HG03039 (cell line): ENCODE measurements around the gene TTYH3.

Experiments used
- ATAC-seq: cut with Tn5 transposase; IDR thresholded peaks from one replicate; pipeline ENCODE4 v1.9.1; 2021; ENCODE audit warnings: mild to moderate bottlenecking, moderate library complexity; ENCODE audit not compliant: unreplicated experiment

Gene TTYH3

DNA sequence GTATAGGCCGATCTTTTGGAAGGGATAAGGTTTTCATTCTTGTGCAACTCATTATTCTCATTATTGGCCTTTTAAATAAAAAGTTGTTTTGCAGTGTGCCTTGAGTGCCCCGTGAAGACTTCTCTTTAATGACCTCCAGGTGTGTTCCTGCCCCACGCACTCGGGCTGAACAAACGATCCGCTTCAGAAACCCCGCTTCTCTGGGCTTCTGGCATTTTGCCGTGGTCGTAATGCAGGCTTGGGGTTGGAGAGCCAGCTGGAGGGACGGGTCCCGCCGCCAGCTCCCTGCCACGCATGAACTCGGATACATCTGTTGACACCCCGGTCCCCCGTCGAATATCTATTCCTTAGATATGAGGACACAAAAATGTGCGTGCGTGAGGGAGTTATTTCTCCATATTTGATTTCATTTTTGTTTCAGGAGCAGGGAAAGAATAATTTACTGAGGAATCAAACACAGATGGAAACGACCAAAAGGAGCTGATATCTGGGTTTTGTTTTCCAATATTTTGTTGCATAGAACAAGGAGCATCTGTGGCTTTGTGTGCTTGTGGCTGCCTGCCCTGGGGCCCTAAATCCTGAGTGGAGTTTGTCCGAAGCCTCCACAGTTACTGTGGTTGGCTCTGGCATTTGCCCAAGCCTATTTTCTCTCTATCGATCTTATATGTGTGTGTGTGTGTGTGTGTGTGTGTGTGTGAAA lies 17.0 kb upstream of the TTYH3 start:
- ATAC-seq = no peak

- ATAC-seq = no peak
Observed at GRCh38 chr7:2616387-2617324, 15.1 kb upstream of the TTYH3 start.

DNA sequence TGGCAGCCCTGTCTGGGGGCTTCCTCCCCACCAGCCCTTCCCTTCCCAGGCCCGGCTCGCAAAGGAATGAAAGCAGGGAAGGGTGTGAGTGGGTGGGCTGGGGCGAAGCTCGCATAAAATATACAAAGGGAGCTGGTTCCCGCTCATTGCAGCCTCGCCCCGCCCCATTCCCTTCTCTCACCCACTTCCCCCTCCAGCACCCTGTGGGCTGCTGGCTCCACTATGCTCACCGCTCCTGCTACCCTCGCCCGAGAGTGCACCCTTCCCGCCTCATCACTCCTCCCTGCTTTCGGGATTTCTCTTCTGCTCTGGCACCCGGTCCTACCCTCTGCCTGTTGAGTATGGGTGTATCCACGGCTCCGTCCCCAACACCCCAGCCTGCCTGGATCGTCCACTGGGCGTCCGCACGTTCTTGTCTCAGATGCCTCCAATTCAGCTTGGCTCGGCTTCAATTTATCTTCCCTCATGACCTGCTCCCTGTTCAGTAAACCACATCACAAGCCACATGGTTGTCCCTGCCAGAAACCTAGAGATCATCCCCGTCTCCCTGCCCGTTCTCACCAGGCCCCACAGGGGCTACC lies 14.4 kb upstream of the TTYH3 start:
- ATAC-seq = no peak

GRCh38 chr7:2619116-2619515 lies 12.7 kb upstream of the TTYH3 start:
- no peak for ATAC-seq

DNA sequence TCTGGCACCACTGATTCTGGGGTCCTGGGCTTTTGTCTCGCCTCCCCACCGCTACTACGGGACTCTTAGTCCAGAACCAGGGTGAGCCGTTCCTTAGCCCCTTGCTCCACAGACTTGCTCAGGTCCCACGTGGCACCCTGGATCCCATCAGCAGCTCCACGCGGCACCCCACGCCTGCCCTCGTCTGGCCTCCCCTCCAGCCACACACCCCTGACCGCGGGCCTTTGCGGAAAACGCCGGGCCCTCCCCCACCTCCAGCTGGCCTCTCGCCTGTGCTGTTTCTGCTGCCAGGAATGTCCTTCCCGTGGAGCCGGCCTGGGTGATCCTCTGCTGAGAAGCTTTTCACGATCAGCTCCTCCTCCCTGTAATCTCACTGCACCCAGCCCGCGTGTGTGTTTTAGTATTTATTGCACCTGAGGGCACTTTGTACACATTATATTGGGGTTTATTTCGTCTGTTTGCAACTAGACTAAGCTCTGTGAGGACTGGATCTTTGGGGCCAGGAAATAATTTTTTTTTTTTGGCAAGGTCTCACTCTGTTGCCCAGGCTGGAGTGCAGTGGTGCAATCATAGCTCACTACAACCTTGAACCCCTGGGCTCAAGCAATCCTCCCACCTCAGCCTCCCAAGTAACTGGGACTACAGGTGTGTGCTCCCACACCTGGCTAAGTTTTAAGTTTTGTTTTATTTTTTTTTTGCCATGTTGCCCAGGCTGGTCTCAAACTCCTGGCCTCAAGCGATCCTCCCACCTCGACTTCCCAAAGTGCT lies 10.5 kb upstream of the TTYH3 start:
- ATAC-seq = no peak

DNA sequence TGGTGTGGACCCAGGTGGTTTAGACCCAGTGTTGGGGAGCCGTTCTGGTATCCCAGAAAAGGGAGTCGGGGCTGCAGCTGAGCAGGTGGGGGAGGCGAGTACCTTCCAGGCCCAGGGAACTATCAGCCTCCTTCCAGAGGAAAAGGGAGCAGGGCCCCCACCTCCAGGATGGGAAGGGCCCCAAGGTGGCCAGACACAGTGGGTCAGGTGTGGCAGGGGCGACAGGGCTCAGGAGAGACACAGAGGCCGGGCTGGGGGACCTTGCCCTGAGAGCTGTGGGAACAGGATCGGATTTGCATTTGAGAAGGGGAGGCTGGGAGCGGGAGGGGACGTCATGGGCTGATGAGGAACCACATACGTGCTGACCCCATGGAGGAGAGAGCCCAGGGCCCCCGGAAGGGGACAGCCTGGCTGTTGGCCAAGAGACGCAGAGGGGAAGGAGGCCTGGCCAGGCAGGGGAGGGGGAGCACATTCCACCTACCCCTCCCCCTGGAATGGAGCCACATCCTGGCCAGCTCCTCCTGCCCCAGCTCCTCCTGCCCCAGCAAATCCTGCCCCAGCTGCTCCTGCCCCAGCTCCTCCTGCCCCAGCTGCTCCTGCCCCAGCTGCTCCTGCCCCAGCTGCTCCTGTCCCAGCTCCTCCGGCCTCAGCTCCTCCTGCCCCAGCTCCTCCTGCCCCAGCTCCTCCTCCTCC lies 9.7 kb upstream of the TTYH3 start:
- ATAC-seq = no peak

DNA sequence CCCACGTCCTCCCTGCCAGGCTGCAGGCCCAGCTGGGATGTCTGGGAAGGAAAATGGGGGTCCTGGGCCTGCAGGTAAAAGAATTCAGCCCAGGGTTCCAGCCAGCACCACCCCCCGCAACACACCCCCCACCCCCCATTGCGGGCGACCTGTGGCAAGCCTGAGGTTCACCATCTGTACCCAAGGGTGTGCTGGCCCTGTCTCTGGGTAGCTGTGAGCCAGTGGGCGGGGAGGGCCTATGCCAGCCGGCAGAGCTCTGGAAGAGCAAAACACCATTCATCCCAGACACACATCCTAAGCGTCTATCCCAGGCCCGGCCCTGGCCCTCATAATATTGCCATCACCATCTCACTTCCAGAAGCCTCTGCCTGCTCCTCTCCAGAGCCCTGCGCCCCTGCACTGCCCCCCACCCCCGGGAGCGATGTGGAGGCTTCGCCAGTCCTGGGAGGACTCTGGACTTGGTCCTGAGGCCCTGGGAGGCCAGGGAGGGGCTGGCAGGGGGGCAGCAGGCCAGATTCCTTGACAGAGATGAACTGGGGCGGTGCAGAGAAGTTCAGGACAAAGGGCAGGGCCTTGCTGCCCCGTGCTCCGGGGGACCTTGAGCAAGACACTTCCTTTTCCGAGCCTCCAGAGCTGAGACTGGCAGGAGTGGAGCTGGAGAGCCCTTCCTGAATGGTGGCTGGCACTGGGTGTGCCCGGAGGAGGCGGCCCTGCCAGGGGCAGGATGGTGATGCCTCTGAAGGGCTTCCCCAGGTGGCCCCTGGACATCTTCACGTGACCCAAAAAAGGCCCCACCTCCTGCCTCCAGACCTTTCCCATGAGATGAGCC lies 8.7 kb upstream of the TTYH3 start:
- no peak for ATAC-seq

DNA sequence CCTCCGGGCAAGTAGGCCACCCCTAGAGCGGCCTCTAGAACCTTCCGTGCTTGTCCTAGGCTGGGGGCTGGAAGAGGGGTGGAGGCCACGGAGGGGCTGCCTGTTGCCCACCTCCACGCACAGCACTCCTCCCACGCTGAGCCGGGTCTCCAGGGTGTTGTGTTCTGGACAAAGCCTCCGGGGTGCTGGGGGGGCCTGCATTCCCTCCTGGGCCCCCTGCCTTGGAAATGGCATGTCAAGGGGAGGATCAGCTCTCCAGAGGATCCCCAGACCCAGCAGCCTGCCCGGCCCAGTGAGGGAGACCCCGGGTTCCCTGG lies 8.1 kb upstream of the TTYH3 start:
- no peak for ATAC-seq

GRCh38 chr7:2624293-2624886 lies 7.4 kb upstream of the TTYH3 start:
- ATAC-seq = no peak

GRCh38 chr7:2626498-2627117 lies 5.2 kb upstream of the TTYH3 start:
- ATAC-seq = no peak

GRCh38 chr7:2627258-2628129 lies 4.3 kb upstream of the TTYH3 start:
- ATAC-seq = no peak

DNA sequence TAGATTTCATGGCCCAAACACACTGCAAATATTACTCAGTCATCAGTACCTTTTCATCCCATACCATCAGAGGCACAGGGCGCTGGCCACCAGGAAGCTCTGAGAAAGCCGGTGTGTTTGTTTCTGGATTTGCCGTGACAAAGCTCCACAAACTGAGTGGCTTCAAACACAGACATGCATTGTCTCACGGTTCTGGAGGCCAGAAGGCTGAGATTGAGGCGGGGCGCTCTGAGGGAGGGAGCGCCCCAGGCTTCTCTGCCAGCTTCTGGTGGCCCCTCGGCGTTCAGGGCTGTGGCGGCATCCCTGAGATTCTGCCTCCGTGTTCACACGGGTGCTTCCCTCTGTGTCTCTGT lies 3.7 kb upstream of the TTYH3 start:
- ATAC-seq = no peak

- ATAC-seq = no peak
Observed at GRCh38 chr7:2628891-2629290, 2.9 kb upstream of the TTYH3 start.

DNA sequence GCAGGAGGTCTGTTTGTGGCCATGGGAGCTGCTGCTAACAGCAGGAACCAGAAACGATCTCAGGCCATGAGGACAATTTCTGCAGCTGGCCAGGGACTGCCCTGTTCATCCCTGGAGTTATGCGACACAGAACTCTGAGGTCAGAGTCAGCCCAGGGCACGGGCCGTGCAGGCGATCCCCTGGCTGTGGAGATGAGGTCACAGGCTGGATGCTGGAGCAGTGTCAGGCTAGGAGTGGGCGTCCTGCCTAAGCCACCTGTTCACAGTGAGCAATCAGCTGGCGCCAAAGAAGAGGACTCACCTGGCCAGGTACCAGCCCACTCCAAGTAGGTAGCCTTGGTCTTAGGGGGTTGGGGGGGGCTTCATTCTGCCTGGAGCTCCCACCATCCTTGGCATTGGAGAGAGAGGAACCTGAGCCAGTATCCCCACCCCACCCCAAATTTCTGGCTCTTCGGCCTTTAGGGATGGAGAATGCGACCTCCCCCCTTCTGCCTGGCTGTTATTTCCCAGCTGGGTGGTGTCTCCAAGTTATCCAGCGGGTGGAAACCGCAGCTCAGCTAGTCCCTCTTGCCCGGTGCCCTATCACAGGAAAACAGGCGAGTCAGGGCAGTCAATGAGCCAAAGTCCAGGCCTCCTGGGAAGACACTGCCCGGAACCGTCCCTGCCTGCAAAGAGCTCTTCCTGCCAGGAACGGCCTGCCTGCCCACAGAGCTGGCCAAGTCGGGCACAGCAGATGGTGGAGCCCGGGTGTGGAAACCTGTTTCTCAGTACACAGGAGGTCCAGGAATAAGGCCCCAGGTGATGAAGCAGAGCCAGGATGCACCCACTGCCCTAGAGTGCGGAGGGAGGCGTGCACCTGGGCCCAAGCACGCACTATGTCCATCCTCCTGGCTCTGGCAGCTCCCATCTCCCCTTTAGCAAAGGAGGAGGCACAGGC lies 1.8 kb upstream of the TTYH3 start:
- ATAC-seq = no peak

DNA sequence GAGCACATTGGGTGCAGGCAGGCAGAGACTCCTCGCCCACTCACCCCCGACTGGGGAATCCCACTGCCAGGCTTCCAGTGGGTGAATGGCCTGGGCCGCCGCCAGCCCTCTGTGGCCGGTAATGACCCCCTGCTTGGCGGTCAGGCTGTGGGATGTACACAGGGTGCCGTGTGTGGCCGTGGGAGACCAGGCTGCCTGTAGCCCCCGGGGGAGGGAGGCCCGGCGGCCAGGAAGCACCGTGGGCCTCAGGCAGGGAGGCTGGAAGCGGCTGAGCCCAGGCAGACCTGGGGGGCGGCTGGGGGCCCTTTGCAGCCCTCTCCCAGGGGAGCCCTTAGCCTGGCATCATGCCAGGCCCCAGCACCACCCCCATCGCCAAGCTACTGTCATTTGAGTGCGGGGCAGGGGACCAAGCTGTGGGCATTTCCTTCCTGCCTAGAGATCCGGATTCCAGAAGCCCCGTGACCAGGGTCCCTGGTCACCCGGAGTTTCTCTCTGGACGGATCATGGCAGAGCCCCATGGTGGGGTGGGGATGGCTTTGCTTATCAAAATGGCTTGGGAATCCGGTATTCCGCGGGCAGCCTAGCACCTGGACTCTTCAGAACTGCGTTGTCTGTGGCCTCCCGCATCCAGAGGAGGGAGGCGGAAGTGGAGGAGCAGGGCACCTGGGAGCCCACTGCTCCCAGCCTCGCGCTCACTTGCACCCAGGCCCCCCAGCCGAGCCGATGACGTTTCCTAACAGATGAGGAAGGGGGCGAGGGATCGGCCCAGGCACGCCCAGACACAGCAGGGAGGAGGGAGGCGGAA lies 1.1 kb downstream of the TTYH3 start:
- ATAC-seq = no peak

DNA sequence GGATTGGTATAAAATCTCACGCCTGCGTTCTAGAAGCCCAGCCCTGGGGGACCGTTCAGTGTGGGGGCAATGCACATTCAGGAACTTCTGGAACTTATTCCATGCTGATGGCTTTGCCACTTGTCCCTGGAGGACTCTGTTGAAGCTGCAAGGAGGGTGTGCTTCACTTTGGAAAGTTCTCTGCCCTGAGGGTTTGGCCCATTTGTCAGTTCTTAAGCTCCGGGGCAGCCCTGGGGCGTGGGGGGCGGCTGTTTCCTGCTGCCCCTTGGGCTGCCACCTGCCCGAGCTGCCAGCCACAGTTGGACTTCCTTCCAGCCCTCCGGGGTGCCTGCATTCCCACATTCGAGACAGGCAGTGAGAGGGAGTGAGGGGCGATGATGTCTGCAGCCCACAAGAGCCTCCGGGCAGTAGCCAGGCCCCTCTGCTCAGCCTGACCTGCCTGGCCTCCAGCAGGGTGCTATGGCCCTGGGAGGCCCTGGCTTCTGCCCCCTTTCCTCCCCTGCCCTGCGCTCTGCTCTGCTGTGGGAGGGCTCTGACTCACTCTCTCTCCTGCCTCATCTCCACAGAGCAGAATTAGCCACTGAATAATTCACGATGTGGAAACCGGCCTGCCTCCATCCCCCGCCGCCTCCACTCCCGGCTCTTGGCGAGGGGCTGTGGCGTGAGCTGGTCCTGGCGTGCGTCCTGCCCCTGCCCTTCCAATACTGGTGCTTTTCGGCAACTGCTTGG lies 1.9 kb downstream of the TTYH3 start:
- ATAC-seq = no peak
